GM21825 (cell line): Measurements from ENCODE around the gene CYTH2.

Source experiments
- ATAC-seq: cut with Tn5 transposase; IDR thresholded peaks from one replicate; pipeline ENCODE4 v1.9.1; 2021; ENCODE audit warnings: mild to moderate bottlenecking, moderate library complexity; ENCODE audit not compliant: unreplicated experiment

Gene CYTH2

GRCh38 chr19:48452289-48453190 is 16.6 kb upstream of the CYTH2 start:
- no peak for ATAC-seq

- no peak for ATAC-seq
These were observed 14.9 kb upstream of the CYTH2 start for GRCh38 chr19:48454150-48454730.

- no peak for ATAC-seq
These were observed 13.8 kb upstream of the CYTH2 start, which contains the start of gene KCNJ14 for GRCh38 chr19:48455171-48455907. KCNJ14 (plus strand) TSS chr19:48455574; CDS start chr19:48461725, 6,151 bp downstream.

GRCh38 chr19:48455908-48456562 is 13.1 kb upstream of the CYTH2 start:
- no peak for ATAC-seq

GRCh38 chr19:48456864-48457263 is 12.3 kb upstream of the CYTH2 start:
- no peak for ATAC-seq

- no peak for ATAC-seq
These were observed 11.2 kb upstream of the CYTH2 start for GRCh38 chr19:48458016-48458415.

GRCh38 chr19:48461651-48461981 is 7.6 kb upstream of the CYTH2 start:
- ATAC-seq, result no peak

- ATAC-seq, result no peak
These were observed 7.0 kb upstream of the CYTH2 start for GRCh38 chr19:48461982-48462655.

- no peak for ATAC-seq
These were observed 4.0 kb upstream of the CYTH2 start for GRCh38 chr19:48465215-48465614.

- ATAC-seq, result no peak
These were observed 2.4 kb upstream of the CYTH2 start for GRCh38 chr19:48466561-48467325.

GRCh38 chr19:48468772-48469288 is 339 bp upstream of the CYTH2 start:
- ATAC-seq, result peak; percentile 87

GRCh38 chr19:48469934-48470680 is 938 bp downstream of the CYTH2 start:
- ATAC-seq, result no peak

GRCh38 chr19:48470856-48471255 is 1.7 kb downstream of the CYTH2 start:
- no peak for ATAC-seq

- ATAC-seq, result no peak
These were observed 2.7 kb downstream of the CYTH2 start for GRCh38 chr19:48471836-48472235.

- ATAC-seq, result no peak
These were observed 4.2 kb downstream of the CYTH2 start for GRCh38 chr19:48473161-48473966.

GRCh38 chr19:48474084-48474592 is 5.0 kb downstream of the CYTH2 start:
- no peak for ATAC-seq

- no peak for ATAC-seq
These were observed 6.3 kb downstream of the CYTH2 start for GRCh38 chr19:48475369-48476068.
